DOHH2 (cell line): ENCODE data around the gene SUCNR1.

ENCODE experiments used
- H3F3A ChIP-seq: fragments of 200-600 bp; sonication (generic), shearing (Covaris generic); 2 replicates; pipeline ENCODE4 v1.6.0; 2016; ENCODE audit warnings: antibody characterized with exemption, mild to moderate bottlenecking; ENCODE audit not compliant: control insufficient read depth, insufficient read depth
- H3K27ac ChIP-seq: fragments of 200-600 bp; sonication (generic); 2 replicates; pipeline ENCODE4 v1.5.1; 2014; ENCODE audit warnings: low read depth, mild to moderate bottlenecking, low read length, moderate library complexity
- H3K27me3 ChIP-seq: fragments of 200-600 bp; sonication (generic); 2 replicates; pipeline ENCODE4 v1.6.1; 2014; ENCODE audit warnings: mild to moderate bottlenecking, low read length, mixed read lengths; ENCODE audit not compliant: control insufficient read depth
- H3K36me3 ChIP-seq: fragments of 200-600 bp; sonication (generic); 2 replicates; pipeline ENCODE4 v1.6.1; 2014; ENCODE audit warnings: mild to moderate bottlenecking, low read length, moderate library complexity, mixed read lengths; ENCODE audit not compliant: control insufficient read depth
- H3K4me1 ChIP-seq: fragments of 200-600 bp; sonication (generic); 2 replicates; pipeline ENCODE4 v1.6.1; 2014; ENCODE audit warnings: mild to moderate bottlenecking, low read length, mixed read lengths; ENCODE audit not compliant: control insufficient read depth
- H3K4me2 ChIP-seq: fragments of 200-600 bp; sonication (generic); 2 replicates; pipeline ENCODE4 v1.6.0; 2014; ENCODE audit warnings: mild to moderate bottlenecking, low read length, moderate library complexity
- H3K4me3 ChIP-seq: fragments of 200-600 bp; sonication (generic); 2 replicates; pipeline ENCODE4 v1.5.1; 2014; ENCODE audit warnings: mild to moderate bottlenecking, low read length, mixed read lengths
- H3K79me2 ChIP-seq: fragments of 200-600 bp; sonication (generic); 2 replicates; pipeline ENCODE4 v1.6.1; 2014; ENCODE audit warnings: mild to moderate bottlenecking, low read length, mixed read lengths; ENCODE audit not compliant: control insufficient read depth
- H3K9me2 ChIP-seq: fragments of 200-600 bp; sonication (generic); replicated peaks from 2 replicates; pipeline ENCODE4 v1.6.1; 2014; ENCODE audit warnings: mild to moderate bottlenecking, low read length, mixed read lengths; ENCODE audit not compliant: control insufficient read depth
- H3K9me3 ChIP-seq: fragments of 200-600 bp; sonication (generic); 2 replicates; pipeline ENCODE4 v1.6.1; 2014; ENCODE audit warnings: antibody characterized with exemption, low read length, mixed read lengths; ENCODE audit not compliant: control insufficient read depth, insufficient read depth
- H4K20me1 ChIP-seq: fragments of 200-600 bp; sonication (generic); 2 replicates; pipeline ENCODE4 v1.6.0; 2014; ENCODE audit warnings: low read depth, mild to moderate bottlenecking, antibody characterized with exemption, low read length, moderate library complexity; ENCODE audit not compliant: control insufficient read depth, insufficient read depth
- CTCF ChIP-seq: fragments of 200-600 bp; sonication (generic); IDR thresholded peaks from one replicate; pipeline ENCODE4 v1.5.1; 2014; ENCODE audit warnings: antibody characterized with exemption, mild to moderate bottlenecking, low read depth, low read length; ENCODE audit not compliant: poor library complexity, severe bottlenecking
- EZH2phosphoT487 ChIP-seq: fragments of 200-600 bp; sonication (generic); IDR thresholded peaks from 2 replicates; pipeline ENCODE4 v1.6.1; 2017; ENCODE audit warnings: borderline replicate concordance, mild to moderate bottlenecking, antibody characterized with exemption, low read length, moderate library complexity, mixed read lengths

The SUCNR1 gene

GRCh38 chr3:151837057-151837456 is 36.4 kb upstream of the SUCNR1 start:
- peaks cover 14% of the 10 kb centered on the region; the same call in 1 of the 2 replicates for H3K27me3 ChIP-seq
- H3K4me2 ChIP-seq, result no peak overlapping the region
- no peaks in the 10 kb centered on the region for H3K4me1 ChIP-seq
- no peaks in the 10 kb centered on the region for H3K36me3 ChIP-seq
- H3F3A ChIP-seq, result no peaks in the 10 kb centered on the region
- H3K9me2 ChIP-seq, result no peaks in the 10 kb centered on the region
- H3K4me3 ChIP-seq, result no peak overlapping the region
- no peaks in the 10 kb centered on the region for H3K9me3 ChIP-seq
- no peaks in the 10 kb centered on the region for H3K79me2 ChIP-seq
- no peak overlapping the region for H3K27ac ChIP-seq
- TF ChIP-seq CTCF (no peak), EZH2phosphoT487 (no peak)
- no peaks in the 10 kb centered on the region for H4K20me1 ChIP-seq

- Histone ChIP-seq H3K4me1 (no peaks in the 10 kb centered on the region), H3K27ac (no peak overlapping the region), H4K20me1 (no peaks in the 10 kb centered on the region), H3K27me3 (peaks cover 9% of the 10 kb centered on the region; the same call in 1 of the 2 replicates), H3F3A (no peaks in the 10 kb centered on the region), H3K9me2 (no peaks in the 10 kb centered on the region), H3K79me2 (no peaks in the 10 kb centered on the region), H3K36me3 (no peaks in the 10 kb centered on the region), H3K4me2 (no peak overlapping the region), H3K9me3 (no peaks in the 10 kb centered on the region), H3K4me3 (no peak overlapping the region)
- TF ChIP-seq CTCF (peak; percentile 76), EZH2phosphoT487 (no peak)
These were observed 34.7 kb upstream of the SUCNR1 start for GRCh38 chr3:151838574-151839312.

- peaks cover 9% of the 10 kb centered on the region; the same call in 1 of the 2 replicates for H3K27me3 ChIP-seq
- no peak overlapping the region for H3K27ac ChIP-seq
- H3K4me2 ChIP-seq, result no peak overlapping the region
- H3K36me3 ChIP-seq, result no peaks in the 10 kb centered on the region
- H3K79me2 ChIP-seq, result no peaks in the 10 kb centered on the region
- H3K4me1 ChIP-seq, result no peaks in the 10 kb centered on the region
- no peaks in the 10 kb centered on the region for H3F3A ChIP-seq
- H3K4me3 ChIP-seq, result no peak overlapping the region
- H4K20me1 ChIP-seq, result no peaks in the 10 kb centered on the region
- no peaks in the 10 kb centered on the region for H3K9me3 ChIP-seq
- no peaks in the 10 kb centered on the region for H3K9me2 ChIP-seq
- TF ChIP-seq EZH2phosphoT487 (no peak), CTCF (no peak)
These were observed 34.2 kb upstream of the SUCNR1 start for GRCh38 chr3:151839313-151839631.
